ENCODE results near the gene CNOT6. TPM values are rescaled to one million over a fixed set of nuclear protein-coding genes. Genes with fewer than 3 reads are reported as not detected.
A peak's percentile ranks its signal among the peaks of the same experiment; 100 is the strongest.

Gene CNOT6
- total RNA-seq, 6 experiments from 2014 or later = 17.0 to 20.8 (median 17.6) TPM

- TF ChIP-seq CTCF (IDR thresholded peaks at IDR 0.05) = no peak
- Mint-ChIP-seq H3K27ac (no peak overlapping the region), H3K4me1 (ENCODE audit: low read depth) (peaks cover 21% of the 10 kb centered on the region)
Observed at GRCh38 chr5:180516440-180516839, 22.3 kb downstream of the CNOT6 start.

GRCh38 chr5:180519098-180519497, 24.9 kb downstream of the CNOT6 start:
- H3K27me3 Mint-ChIP-seq (ENCODE audit: insufficient read depth) = no peaks in the 10 kb centered on the region
- peak; percentile 23 for DNase-seq
- H3K4me3 Mint-ChIP-seq = no peak overlapping the region
- no peak for TF ChIP-seq CTCF (IDR thresholded peaks at IDR 0.05)
- H3K36me3 Mint-ChIP-seq (ENCODE audit: low read depth) = peaks cover 11% of the 10 kb centered on the region; the same call in 1 of the 2 replicates
- peaks cover 41% of the 10 kb centered on the region for H3K4me1 Mint-ChIP-seq (ENCODE audit: low read depth)
- H3K9me3 Mint-ChIP-seq = no peaks in the 10 kb centered on the region
- no peak overlapping the region for H3K27ac Mint-ChIP-seq

More at GRCh38 chr5:180516440-180516839, 22.3 kb downstream of the CNOT6 start:
- Mint-ChIP-seq H3K9me3 (no peaks in the 10 kb centered on the region), H3K4me3 (no peak overlapping the region), H3K36me3 (ENCODE audit: low read depth) (peaks cover 18% of the 10 kb centered on the region), H3K27me3 (ENCODE audit: insufficient read depth) (no peaks in the 10 kb centered on the region)
- DNase-seq = no peak

- no peak for TF ChIP-seq CTCF (IDR thresholded peaks at IDR 0.05)
- Mint-ChIP-seq H3K27ac (peak overlapping the region; percentile 40; the same call in 1 of the 2 replicates), H3K4me3 (no peak overlapping the region), H3K9me3 (no peaks in the 10 kb centered on the region), H3K4me1 (ENCODE audit: low read depth) (peaks cover 41% of the 10 kb centered on the region), H3K27me3 (ENCODE audit: insufficient read depth) (no peaks in the 10 kb centered on the region), H3K36me3 (ENCODE audit: low read depth) (no peaks in the 10 kb centered on the region)
- no peak for DNase-seq
Observed at GRCh38 chr5:180521101-180521500, 26.9 kb downstream of the CNOT6 start.

GRCh38 chr5:180521591-180521990, 27.4 kb downstream of the CNOT6 start:
- no peak for DNase-seq
- no peaks in the 10 kb centered on the region for H3K9me3 Mint-ChIP-seq
- H3K27ac Mint-ChIP-seq = no peak overlapping the region; the same call in 1 of the 2 replicates
- H3K27me3 Mint-ChIP-seq (ENCODE audit: insufficient read depth) = no peaks in the 10 kb centered on the region
- H3K36me3 Mint-ChIP-seq (ENCODE audit: low read depth) = no peaks in the 10 kb centered on the region
- TF ChIP-seq CTCF (IDR thresholded peaks at IDR 0.05) = no peak
- H3K4me1 Mint-ChIP-seq (ENCODE audit: low read depth) = peaks cover 41% of the 10 kb centered on the region
- no peak overlapping the region for H3K4me3 Mint-ChIP-seq

- DNase-seq = no peak
- Mint-ChIP-seq H3K27me3 (ENCODE audit: insufficient read depth) (no peaks in the 10 kb centered on the region), H3K4me1 (ENCODE audit: low read depth) (peaks cover 41% of the 10 kb centered on the region), H3K27ac (0 out of 2 replicates have a peak overlapping the region, but pooled peaks have one; percentile 25), H3K36me3 (ENCODE audit: low read depth) (no peaks in the 10 kb centered on the region), H3K4me3 (no peak overlapping the region), H3K9me3 (no peaks in the 10 kb centered on the region)
- no peak for TF ChIP-seq CTCF (IDR thresholded peaks at IDR 0.05)
Observed at GRCh38 chr5:180522330-180522729, 28.2 kb downstream of the CNOT6 start.

Data from HFFc6 (cell line).